Mesothelial cell of epicardium (in vitro differentiated cells): ENCODE results near the gene CDK6. TPM values are rescaled to one million over a fixed set of nuclear protein-coding genes. Genes with fewer than 3 reads are reported as not detected.

ENCODE experiments used
- DNase-seq, 2 experiments: peaks; one replicate each; pipeline ENCODE4 v3.0.0; 2021; ENCODE audit warnings: low spot score in 2 of 2; ENCODE audit not compliant: unreplicated experiment in 2 of 2
- H3K27ac Mint-ChIP-seq: 2 replicates; pipeline ENCODE4 v1.8.0; 2021; ENCODE audit warnings: mixed read lengths
- H3K27me3 Mint-ChIP-seq: 2 replicates; pipeline ENCODE4 v1.8.0; 2021; ENCODE audit warnings: low read depth, mixed read lengths
- H3K36me3 Mint-ChIP-seq: 2 replicates; pipeline ENCODE4 v1.8.0; 2021; ENCODE audit warnings: mixed read lengths
- H3K4me1 Mint-ChIP-seq: 2 replicates; pipeline ENCODE4 v1.8.0; 2021; ENCODE audit warnings: mixed read lengths
- H3K4me3 Mint-ChIP-seq: 2 replicates; pipeline ENCODE4 v1.8.0; 2021; ENCODE audit warnings: mild to moderate bottlenecking, moderate library complexity, mixed read lengths
- H3K9me3 Mint-ChIP-seq: 2 replicates; pipeline ENCODE4 v1.8.0; 2021; ENCODE audit warnings: mixed read lengths
- CTCF ChIP-seq: fragments of 200-600 bp; sonication (generic); IDR thresholded peaks from one replicate; pipeline ENCODE4 v1.5.0; 2021; ENCODE audit warnings: antibody characterized with exemption; ENCODE audit not compliant: unreplicated experiment
- total RNA-seq: library from RNA; stranded (reverse); gene quantifications from 3 replicates; pipeline ENCODE4 v1.2.1, GENCODE V29; 2021

Gene CDK6
- total RNA-seq, 1 donor from 2014 or later: 138 TPM

- DNase-seq: no peak
- no peak for TF ChIP-seq CTCF
- H3K9me3 Mint-ChIP-seq: no peaks in the 10 kb centered on the region
- H3K4me1 Mint-ChIP-seq: peaks cover 68% of the 10 kb centered on the region
- H3K27ac Mint-ChIP-seq: peak overlapping the region; percentile 96
- H3K27me3 Mint-ChIP-seq: no peaks in the 10 kb centered on the region
- H3K36me3 Mint-ChIP-seq: peaks cover 12% of the 10 kb centered on the region
- H3K4me3 Mint-ChIP-seq: peak overlapping the region; percentile 37
Observed at GRCh38 chr7:92697414-92697813, 139.0 kb downstream of the CDK6 start.

- Mint-ChIP-seq H3K9me3 (no peaks in the 10 kb centered on the region), H3K4me1 (peaks cover 68% of the 10 kb centered on the region), H3K27me3 (no peaks in the 10 kb centered on the region), H3K27ac (peak overlapping the region; percentile 96), H3K4me3 (peak overlapping the region; percentile 37), H3K36me3 (peaks cover 12% of the 10 kb centered on the region)
- no peak for TF ChIP-seq CTCF
- DNase-seq: no peak
Observed at GRCh38 chr7:92697012-92697411, 139.4 kb downstream of the CDK6 start.

- H3K9me3 Mint-ChIP-seq: no peaks in the 10 kb centered on the region
- peaks cover 70% of the 10 kb centered on the region for H3K4me1 Mint-ChIP-seq
- H3K36me3 Mint-ChIP-seq: peaks cover 12% of the 10 kb centered on the region
- no peak for DNase-seq
- H3K4me3 Mint-ChIP-seq: peak overlapping the region; percentile 35
- TF ChIP-seq CTCF: no peak
- H3K27me3 Mint-ChIP-seq: no peaks in the 10 kb centered on the region
- peak overlapping the region; percentile 96 for H3K27ac Mint-ChIP-seq
Observed at GRCh38 chr7:92696584-92696983, 139.8 kb downstream of the CDK6 start.

- peaks cover 9% of the 10 kb centered on the region for H3K36me3 Mint-ChIP-seq
- DNase-seq: peak; percentile 40 to 68
- no peaks in the 10 kb centered on the region for H3K9me3 Mint-ChIP-seq
- H3K4me1 Mint-ChIP-seq: peaks cover 69% of the 10 kb centered on the region
- peak overlapping the region; percentile 96 for H3K27ac Mint-ChIP-seq
- no peak for TF ChIP-seq CTCF
- H3K4me3 Mint-ChIP-seq: peak overlapping the region; percentile 65
- H3K27me3 Mint-ChIP-seq: no peaks in the 10 kb centered on the region
Observed at GRCh38 chr7:92695308-92696261, 140.8 kb downstream of the CDK6 start.

GRCh38 chr7:92694211-92694610 is 142.2 kb downstream of the CDK6 start:
- H3K4me1 Mint-ChIP-seq: peaks cover 55% of the 10 kb centered on the region
- no peaks in the 10 kb centered on the region for H3K27me3 Mint-ChIP-seq
- no peak for DNase-seq
- H3K9me3 Mint-ChIP-seq: peaks cover 11% of the 10 kb centered on the region
- TF ChIP-seq CTCF: no peak
- peak overlapping the region; percentile 96 for H3K27ac Mint-ChIP-seq
- H3K4me3 Mint-ChIP-seq: no peak overlapping the region
- H3K36me3 Mint-ChIP-seq: peaks cover 19% of the 10 kb centered on the region
